GM12874 (cell line): Measurements from ENCODE around the gene RBMS3.

Source experiments
- TF ChIP-seq, protein P1 (sequence below): IDR thresholded peaks from 2 replicates; pipeline ENCODE4 v1.5.1; 2011; ENCODE audit warnings: low read depth, mild to moderate bottlenecking, control low read depth, low read length, moderate library complexity; ENCODE audit not compliant: insufficient read depth

RBMS3 gene

GRCh38 chr3:29764603-29765254 is 483.9 kb downstream of the RBMS3 start:
- TF ChIP-seq, protein P1, sequence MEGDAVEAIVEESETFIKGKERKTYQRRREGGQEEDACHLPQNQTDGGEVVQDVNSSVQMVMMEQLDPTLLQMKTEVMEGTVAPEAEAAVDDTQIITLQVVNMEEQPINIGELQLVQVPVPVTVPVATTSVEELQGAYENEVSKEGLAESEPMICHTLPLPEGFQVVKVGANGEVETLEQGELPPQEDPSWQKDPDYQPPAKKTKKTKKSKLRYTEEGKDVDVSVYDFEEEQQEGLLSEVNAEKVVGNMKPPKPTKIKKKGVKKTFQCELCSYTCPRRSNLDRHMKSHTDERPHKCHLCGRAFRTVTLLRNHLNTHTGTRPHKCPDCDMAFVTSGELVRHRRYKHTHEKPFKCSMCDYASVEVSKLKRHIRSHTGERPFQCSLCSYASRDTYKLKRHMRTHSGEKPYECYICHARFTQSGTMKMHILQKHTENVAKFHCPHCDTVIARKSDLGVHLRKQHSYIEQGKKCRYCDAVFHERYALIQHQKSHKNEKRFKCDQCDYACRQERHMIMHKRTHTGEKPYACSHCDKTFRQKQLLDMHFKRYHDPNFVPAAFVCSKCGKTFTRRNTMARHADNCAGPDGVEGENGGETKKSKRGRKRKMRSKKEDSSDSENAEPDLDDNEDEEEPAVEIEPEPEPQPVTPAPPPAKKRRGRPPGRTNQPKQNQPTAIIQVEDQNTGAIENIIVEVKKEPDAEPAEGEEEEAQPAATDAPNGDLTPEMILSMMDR: 0 out of 2 replicates have a peak, but pooled peaks have one; percentile 11

GRCh38 chr3:29771602-29772001 is 490.7 kb downstream of the RBMS3 start:
- TF ChIP-seq, protein P1: no peak

DNA sequence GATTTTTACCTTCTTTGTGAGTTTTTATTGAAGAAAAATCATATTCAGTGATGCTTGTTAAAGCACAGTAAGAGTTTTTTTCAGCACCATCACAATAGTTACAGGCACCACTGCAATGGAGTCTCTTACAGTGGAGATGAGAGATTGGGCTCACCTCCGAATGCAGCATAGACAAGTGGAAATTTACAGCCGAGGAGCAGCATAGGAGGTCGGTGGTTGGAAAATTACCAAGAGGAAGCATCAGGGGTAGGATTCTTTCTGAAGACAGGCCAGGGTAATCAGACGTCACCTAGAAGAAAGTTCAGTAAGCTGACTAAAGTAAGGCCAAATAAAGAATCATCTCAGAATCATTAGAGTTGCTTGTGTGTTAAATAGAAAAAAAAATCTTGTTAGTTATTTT is 491.6 kb downstream of the RBMS3 start:
- TF ChIP-seq, protein P1: no peak

GRCh38 chr3:29773481-29773880 is 492.6 kb downstream of the RBMS3 start:
- TF ChIP-seq, protein P1: no peak

GRCh38 chr3:29775340-29775739 is 494.5 kb downstream of the RBMS3 start:
- TF ChIP-seq, protein P1: no peak

DNA sequence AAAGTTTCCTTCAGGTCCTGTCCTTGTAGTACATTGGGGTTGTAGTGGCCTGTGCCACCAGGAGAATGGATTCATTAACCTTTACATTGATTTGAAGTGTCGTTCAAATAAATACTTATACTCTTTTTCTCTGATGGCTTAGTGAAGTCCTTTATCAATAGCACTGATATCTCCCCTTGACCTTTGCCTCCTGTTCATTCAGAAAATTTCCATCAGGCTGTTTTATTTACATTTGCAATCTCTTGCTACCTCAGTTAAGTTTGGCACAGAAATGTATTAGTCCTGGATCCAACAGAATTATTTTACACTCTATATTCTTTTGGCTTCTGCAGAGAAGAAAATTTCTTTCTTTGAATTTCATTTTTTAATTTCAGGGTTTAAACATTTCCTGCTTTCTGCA is 497.0 kb downstream of the RBMS3 start:
- TF ChIP-seq, protein P1: no peak

- TF ChIP-seq, protein P1: no peak
Observed at GRCh38 chr3:29789686-29790085, 508.8 kb downstream of the RBMS3 start.
